DOHH2 (cell line): ENCODE data around the gene UPF1.

Experiments
- EZH2phosphoT487 ChIP-seq: fragments of 200-600 bp; sonication (generic); IDR thresholded peaks from 2 replicates; pipeline ENCODE4 v1.6.1; 2017; ENCODE audit warnings: borderline replicate concordance, mild to moderate bottlenecking, antibody characterized with exemption, low read length, moderate library complexity, mixed read lengths
- TF ChIP-seq, protein P1 (sequence below): fragments of 200-600 bp; sonication (generic); IDR thresholded peaks from one replicate; pipeline ENCODE4 v1.5.1; 2014; ENCODE audit warnings: antibody characterized with exemption, mild to moderate bottlenecking, low read depth, low read length; ENCODE audit not compliant: poor library complexity, severe bottlenecking

DNA sequence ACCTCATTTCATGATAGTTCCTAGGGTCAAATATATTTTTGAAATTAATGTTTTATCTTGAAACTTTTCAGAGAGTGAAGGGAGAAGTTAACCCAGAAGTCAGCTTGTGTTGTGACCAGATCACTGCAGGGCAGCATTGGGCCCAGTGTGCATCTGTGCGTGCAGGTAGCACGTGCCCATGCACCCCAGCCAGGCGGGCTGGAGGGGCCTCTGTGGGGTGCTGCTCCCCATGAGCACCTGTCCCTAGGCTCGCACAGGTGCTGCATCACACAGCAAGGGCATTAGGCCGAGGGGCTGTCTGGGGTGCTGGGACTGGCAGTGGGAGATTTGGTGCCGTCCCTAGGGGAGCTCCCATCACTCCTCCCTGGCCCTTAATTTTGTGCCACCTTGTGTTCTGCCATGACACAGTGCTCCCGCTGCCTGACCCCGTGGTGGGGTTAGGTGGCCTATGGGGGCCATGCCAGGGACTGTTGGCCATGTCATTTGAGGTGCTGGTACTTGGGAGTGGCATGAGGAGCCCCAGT lies 13.1 kb downstream of the UPF1 start:
- TF ChIP-seq, protein P1, sequence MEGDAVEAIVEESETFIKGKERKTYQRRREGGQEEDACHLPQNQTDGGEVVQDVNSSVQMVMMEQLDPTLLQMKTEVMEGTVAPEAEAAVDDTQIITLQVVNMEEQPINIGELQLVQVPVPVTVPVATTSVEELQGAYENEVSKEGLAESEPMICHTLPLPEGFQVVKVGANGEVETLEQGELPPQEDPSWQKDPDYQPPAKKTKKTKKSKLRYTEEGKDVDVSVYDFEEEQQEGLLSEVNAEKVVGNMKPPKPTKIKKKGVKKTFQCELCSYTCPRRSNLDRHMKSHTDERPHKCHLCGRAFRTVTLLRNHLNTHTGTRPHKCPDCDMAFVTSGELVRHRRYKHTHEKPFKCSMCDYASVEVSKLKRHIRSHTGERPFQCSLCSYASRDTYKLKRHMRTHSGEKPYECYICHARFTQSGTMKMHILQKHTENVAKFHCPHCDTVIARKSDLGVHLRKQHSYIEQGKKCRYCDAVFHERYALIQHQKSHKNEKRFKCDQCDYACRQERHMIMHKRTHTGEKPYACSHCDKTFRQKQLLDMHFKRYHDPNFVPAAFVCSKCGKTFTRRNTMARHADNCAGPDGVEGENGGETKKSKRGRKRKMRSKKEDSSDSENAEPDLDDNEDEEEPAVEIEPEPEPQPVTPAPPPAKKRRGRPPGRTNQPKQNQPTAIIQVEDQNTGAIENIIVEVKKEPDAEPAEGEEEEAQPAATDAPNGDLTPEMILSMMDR, result no peak
- TF ChIP-seq EZH2phosphoT487, result no peak
